Hematopoietic multipotent progenitor cell treated with erythropoietin and hydrocortisone succinate and interleukin-3 and kit ligand, for 4 days (in vitro differentiated cells): ENCODE results near the gene EPS8.

Source experiments
- DNase-seq: peaks from one replicate; pipeline ENCODE4 v3.0.0-alpha.2; 2015

The EPS8 gene

DNA sequence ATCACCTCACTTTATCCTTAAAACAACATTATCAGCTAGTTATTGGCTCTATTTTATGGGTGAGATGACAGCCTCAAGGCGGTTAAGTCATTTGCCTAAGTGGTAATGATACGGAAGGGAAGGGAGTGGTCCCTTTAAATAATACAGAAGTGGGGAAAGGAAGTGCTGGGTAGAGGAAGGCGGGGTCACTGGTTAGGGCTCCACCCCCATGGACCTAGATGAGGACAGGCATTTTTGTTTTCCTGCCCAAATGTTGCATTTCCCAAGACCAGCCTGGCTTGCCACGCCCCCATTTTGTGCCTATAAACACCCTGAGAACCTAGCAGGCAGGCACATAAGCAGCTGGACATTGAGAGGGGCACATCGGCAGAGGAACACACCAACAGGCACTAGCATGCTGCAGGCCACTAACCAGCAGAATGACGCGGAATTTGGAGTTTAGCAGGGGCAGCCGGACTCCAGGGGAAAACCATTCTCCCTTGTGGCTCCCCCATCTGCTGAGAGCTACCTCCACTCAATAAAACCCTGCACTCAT is 100.9 kb downstream of the EPS8 start:
- DNase-seq = peak; percentile 59

DNA sequence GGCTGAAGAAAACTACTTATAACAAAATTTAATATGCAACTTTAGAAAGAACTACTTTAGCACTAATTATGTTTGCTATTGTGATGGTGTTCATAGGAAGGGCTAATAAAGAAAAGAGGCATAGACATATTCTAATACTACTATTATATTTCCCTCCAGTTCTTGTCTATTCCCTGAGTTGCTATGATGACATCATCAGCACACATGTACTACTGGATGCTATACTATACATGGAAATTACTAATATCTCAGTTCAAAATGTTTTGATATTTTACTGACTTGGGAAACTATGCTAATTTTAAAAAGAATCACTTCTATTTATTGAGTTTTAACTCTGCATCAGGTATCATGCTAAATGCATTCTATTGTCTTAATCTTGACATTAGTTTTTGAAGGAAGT is 101.6 kb downstream of the EPS8 start:
- no peak for DNase-seq

DNA sequence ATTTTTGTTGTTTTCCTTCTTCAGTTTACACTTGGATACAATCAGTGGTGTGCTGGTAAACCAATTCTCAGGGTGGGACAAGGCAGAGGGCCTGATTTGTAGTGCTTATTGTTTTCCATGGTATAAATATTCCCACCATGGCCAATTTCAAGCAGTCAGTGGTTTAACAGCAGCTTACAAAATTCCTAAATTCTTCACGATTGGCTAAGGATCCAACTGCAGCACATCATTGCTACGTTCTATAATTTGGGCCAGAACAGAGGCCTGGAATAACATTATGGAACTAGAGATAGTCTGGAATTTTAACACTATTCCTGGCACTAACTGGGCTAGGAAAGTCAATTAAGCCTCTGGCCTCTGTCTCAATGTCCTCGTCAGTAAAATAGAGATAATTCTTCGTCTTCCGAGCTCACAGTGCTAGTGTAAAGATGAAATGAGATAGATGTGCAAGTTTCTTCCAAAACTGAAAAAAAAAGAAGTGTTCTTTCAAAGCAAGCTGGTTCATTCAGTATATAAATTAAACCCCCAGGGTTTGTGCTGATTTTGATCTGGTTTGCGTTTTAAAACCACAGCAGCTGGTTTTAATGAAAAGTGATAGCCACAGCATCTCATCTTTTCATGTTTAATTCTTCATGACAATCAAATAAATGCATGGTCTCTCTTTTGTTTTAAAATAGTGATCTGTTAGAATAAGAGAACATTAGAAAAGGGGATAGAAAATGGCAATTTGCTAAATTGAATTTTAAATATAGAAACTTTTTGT is 104.1 kb downstream of the EPS8 start:
- peak; percentile 39 for DNase-seq

DNA sequence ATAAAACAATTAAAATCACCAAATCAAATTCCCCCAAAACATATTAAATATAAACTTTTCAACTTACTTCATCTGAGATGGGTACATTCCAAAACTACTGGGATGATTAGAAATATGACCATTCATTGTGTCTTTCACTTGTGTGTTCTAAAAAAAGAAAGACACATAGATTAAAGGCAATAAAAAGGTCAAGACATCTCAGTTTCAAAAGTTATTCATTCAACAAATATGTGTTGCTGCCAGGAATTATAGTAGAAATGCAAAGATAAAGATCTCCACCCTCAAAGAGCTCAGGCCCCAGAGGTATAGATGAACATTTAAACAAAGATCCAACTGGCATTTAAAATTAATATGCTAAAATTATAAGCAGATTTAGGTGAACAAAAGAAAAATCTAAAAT is 106.4 kb downstream of the EPS8 start:
- no peak for DNase-seq

DNA sequence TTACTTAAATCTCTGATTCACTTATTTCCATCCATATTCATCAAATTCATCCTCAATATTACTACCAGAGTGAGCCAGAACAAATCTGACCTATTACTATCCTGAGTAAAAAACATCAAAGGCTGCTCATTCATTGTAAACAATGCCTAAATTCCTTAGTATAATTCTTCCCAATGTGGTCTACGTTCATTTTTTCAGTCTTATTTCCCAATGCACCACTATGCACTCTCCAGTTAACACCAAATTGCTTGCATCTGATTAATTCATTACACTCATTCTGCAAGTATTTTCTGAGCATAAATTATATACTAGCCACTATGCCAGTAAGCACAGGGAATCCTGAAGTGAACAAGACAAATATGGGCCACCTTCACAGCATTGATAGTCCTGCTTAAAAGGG is 110.0 kb downstream of the EPS8 start:
- DNase-seq = no peak

DNA sequence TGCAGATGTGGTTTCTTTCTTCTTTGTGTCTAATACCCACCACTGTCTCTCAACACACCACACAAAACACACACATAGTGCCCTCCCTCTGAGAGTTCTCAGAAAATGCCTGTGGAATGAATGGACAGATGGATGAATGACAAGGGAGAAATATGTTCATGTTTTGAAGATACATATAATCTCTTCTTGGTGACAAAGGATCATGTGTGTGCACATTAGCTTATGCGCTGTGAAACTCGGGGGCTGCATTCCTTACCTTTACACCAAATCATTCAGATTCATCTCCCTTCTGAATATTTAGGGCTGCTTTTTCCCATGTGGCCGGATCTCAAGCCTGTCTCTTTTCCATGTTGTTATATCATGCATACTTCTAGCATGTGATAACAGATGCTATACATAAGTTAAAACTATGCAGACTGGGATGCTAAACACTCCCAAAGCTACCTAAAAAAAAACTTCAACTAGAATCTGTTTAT is 111.4 kb downstream of the EPS8 start:
- DNase-seq = no peak

DNA sequence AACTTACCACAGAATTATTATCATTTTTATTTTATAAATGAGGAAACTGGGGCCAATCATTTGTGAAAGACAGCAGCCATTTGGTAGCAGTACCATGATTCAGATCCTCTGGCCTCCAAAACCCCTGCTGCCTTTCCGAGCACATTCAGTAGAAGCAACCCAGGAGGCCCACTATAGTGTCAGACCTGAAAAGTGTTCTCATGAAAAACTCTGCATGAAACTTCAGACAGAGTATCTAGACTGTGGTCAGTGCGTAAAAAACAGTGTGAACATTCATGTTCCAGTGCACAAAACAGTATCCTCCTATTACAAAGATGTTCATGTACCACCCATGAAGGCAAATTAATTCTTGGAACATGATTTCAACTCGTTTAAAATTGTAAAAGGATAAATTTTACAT is 112.0 kb downstream of the EPS8 start:
- DNase-seq = no peak

DNA sequence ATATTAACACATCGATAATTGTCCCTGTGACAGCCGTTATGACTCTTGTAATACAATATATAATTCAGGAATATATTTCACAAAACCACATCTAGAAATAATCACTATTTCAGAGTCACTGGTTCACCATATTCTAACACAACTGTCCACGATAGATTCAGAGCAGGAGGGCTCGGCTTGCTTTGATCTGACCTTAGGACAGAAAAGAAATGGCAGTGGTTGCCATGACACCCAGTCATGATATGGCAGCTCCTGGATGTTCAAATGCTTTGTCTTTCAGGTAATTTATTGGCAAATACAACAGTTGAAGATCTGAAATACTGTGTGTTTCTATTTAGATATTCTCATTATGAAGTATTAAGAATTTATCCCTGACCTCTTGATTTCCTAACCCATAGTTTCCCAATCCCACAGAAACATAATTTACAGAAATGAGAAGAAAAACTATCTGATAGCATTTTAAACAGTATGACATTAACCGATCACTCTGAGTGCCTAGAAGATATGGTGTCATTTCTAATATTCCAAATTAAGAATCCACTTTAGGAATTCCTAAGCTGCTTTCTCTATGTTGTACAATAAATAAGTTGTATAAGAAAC is 116.4 kb downstream of the EPS8 start:
- DNase-seq = no peak

DNA sequence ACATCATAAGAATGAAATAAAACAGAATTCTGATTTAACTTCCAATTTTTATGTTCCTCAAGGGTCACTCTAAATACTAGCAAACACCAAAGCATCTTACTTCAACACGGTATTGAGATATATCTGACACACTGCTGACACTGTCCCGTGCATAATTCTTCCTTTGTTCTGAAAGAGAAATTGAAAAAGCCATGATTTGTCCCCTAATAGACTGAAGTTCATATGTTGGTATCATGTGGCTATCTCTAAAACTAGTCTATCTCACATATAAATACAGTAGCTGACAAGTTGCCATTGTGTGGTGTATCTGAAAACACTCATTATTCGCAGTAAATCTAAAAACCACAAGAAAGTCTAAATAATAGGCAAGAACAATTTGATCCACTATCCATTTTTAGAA is 118.4 kb downstream of the EPS8 start:
- no peak for DNase-seq

DNA sequence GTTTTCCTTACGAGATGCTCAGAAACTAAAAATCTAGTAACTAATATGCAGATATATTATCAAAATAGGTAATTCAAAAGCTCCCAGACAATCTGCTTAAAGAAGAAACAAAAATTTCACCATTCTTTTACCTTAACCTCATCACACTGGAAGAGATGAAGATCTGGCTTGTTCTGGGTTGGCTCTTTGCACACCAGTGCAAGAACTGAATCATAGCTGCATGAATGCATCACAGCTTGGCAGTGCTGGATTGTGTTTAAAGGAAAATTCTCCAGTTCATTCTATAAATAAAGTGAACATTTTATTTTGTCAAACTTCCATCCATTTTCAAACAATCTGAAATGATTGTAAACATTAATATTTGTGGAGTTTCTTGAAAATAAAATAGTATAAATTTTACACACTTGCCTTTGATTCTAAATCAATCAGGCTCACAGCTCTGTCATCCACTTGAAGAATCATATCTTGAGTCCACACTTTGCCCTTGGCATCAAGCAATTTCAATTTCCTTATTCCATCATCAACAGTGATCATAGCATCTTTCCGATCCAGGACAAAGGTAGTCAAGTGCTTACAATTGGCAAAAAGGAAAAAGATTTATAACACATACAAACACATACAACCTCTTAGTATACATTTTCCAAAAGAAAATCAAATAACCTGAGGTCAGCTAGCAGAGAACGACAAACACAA is 119.8 kb downstream of the EPS8 start:
- DNase-seq = no peak

DNA sequence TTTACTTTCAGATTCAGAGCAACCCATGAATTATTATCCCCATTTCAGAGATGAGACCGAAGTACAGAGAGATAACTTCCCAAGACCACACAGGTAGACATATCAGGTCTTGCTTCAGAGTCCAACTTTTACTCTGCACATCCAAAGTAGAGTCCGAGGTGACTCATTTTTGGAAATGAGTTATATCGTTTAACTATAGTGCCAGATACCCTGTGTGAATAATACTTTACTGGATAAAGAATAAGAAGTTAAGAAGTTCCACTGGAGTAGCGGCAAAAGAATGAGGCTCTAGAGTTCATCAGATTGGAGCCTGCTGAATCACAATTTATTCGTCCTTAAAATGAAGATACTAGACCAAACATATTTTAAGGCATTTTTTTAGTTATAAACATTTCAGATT is 124.7 kb downstream of the EPS8 start:
- no peak for DNase-seq

DNA sequence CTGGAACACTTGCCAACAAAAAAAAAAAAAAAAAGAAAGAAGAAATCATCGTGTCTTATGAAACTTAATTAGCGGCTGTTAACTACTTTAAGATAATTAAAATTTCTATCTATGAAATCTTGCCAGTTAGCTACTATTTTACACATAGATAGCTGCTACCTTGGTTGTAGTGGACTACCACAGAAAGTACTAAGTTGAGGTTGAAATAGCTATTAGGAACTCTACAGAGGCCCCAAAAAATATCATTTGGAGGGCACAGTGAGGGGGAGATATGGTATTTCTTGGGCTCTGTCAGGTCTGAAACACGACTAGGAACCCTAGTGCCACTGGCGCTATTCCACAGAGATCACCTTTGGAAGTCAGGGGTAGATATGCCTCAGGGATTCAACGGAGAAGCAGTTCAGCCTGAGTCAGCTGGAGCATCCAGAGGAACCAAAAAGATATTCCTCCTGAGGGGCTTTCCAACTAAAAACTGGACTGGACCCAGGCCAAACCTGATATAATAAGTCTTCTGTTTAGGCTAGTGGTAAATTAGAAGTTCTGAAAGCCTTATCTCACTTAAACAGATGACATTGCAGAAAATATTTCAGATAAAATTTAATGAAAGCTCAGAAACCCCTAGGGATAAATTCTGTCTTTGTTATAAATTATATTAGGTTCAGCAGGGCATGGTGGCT is 126.1 kb downstream of the EPS8 start:
- DNase-seq = peak; percentile 64

DNA sequence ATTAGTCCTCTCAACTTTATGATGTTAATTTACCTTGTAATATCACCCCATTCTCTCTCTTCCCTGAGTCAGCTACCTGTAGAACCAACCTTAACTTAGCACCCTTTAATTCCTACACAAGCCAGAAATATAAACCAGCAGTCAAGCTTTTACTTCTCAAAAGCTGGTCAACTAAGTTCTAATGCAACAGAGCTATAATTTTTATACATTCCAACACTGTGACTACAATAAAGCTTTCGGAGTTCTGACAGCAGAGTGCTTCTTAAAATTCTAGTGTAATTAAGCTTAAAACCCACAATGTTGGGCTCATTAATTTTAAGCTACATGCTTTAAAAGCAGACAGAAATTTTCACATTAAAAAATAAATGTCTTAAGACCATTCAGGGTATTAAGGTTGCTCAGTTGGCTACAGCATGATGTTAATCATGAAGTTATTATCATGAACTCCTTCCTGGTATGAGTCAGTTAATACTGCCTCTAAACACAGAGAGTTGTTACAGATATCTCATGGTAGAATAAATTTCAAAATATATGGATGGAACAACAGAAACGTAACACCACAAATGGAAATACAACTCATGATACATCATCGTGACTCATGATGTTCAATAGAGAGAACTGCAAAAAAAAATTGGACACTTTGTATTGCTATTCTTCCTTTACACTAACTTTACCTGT is 126.7 kb downstream of the EPS8 start:
- peak; percentile 23 for DNase-seq

DNA sequence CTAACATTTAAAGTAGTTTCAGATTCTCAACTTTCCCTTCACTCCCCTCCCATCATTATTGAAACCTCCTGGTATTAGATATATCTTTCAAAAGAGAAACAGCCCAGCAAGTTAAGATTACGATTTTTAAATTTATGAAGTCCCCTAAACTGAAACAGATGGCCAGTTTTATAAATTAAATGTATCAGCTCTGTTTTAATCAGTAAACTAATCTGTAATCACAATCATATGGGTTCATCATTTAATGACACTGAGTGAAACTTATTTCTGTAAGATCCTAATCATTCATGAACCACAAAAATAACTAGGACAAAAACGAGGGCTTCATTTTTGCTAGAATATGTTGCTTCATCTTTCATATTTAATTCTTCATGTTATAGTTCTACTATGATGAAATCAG is 137.8 kb downstream of the EPS8 start:
- DNase-seq = no peak

DNA sequence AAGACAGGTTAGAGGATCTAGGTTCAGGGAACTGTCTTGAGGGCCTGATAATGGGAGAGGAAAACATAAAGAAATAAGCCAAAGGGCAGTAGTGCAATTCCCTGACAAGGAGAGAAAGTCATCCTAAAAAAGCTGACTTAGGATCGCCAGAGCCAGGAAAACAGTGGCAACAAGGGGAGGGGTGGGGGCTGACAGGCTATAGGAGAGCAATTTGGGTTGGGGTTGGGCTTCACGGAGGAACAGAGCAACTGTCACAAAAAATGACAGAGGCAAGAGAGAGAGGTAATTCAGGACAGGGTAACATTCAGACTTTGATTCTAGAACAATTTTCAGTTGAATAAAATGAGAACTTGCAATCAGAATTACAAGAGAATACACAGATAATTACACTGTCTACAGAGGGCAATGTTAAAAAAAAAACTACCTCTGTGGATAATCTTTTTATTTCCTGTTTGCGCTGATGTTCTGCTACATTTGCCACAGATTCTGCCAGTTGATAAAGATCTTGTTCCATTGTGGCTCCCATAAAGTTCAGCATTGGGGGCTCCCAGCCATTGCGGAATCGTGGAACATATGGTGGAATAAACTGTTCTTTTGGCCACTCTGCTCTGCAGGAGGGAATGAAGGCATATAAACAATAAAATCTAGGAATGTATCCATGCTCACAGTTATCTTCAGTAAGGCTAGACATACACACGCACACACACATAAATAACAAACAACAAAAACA is 138.6 kb downstream of the EPS8 start:
- no peak for DNase-seq

DNA sequence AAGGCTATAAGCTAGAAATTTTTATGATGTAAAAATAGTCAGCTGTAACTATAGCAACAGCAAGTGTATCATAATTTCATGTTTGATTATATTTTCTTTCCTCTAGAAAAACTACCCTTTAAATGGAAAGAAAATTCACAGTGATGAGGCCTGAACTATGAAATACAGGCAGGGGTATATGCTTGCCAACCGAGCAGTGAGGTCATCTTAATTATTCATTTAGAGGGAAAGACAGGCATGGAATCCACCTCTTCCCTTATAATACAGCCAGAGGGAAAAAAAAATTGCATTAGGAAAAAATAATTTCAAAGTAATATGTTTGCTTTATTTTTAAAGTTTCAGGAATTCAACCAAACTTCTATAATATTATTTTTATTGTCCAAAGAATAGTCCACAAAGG is 139.8 kb downstream of the EPS8 start:
- DNase-seq = no peak

DNA sequence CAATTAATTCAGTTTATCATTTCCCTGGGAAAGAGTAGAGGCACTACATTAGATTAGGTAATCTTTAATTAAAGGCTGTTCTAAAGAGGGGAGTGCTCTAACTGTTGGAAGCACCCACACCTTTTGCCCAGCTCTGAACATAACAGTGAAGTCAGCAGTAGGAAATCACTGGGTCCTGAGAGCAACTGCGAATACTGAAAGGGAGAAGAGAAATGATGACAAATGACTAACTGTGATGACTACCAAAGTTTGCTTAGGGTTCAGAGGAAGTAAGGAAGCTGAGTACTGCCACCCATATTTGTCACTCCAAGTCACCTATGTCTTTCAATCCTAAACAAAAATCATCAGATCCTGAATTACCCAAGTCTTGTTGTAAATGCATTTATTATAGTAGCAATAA is 140.6 kb downstream of the EPS8 start:
- no peak for DNase-seq

DNA sequence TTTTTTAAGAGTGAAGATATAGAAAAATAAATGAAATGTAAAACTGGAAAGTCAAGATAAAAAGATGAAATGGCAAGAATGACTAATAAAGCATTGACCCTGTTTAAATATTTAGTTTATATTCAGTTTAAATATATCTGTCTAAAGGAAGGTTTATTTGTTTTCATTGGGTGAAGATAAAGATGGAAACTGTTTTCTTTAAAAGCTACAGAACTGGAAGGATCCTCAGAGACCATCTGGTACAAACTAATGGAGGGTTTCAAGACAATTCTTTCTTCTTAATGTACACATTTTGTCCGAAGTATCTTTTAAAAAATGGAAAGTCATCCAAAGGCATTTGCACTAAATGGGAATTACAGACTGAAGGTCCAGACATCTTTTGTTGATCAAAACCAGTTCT is 142.6 kb downstream of the EPS8 start:
- no peak for DNase-seq

DNA sequence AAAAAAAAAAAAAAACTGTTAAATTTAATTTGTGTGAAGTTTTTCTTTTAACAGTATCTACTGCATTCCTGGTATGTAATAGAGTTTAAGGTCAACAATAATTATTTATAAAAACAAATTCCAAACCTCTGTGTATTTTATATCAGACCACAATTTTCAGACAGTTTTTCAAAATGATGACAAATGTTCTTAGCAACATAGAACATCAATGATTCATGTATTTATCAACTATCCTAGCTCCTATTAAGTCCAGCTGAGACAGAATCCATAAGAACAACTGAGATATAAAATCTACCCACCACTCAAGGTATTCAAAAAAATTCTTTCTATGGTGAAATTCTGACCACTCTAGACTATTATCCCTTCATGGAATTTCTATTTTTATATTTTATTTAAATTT is 144.5 kb downstream of the EPS8 start:
- no peak for DNase-seq

DNA sequence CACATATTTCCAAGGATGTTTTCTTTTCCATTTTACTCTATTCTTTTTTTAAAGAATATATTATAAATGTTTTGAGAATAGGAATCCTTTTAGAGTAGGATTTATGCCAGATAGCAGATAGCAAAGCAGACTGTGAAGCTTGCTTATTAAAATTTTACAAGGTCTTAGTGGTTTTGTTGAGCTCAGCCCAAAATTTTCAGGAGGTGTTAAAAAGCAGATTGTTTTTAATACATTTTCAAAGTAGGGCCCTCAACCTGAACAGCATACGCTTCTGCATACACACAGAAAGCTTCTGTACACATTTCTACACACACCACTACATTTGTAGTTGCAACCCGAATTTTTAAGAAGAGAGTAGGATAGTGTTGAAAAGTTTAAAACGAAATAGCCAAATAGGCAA is 151.0 kb downstream of the EPS8 start:
- DNase-seq = no peak

DNA sequence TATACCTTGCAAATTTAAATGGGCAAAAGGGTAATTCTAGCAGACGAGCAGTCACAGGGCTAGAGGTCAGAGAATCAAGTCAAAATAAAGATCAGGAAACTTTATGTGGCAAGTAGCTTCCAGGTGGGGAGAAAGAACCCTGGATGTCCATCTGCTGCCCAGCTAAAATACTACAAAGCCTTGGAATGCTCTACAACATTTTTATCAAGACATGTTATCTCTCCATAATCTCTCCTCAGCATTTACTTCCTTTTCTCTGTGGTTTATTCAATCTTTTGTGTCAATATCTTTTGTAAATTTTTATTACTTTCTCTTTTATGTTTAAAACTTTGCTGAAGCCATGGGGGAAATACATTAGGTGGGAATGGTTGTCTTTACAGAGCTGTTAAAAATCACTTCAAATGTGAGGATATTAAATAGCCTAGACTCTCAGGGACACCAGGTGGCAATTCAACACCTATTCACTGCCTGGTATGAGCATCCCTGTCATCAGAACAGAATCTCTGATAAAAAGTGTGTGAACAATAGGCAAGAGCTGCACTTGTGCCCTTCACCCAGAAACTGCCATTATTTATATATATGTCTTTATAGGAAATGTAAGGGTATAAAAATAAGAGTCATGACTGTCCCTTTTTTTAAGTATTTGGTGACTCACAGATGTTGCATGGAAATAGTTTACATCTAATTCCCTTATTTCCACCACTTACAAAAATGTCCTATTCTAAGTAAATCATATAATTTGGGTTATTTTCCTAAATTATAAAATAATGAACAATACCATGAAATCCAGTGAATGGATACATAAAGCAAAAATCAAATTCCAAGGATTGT is 152.9 kb downstream of the EPS8 start:
- DNase-seq = peak; percentile 10
